GM12891 (cell line): Measurements from ENCODE around the gene EGFR.

Source experiments
- POLR2A ChIP-seq: IDR thresholded peaks from 2 replicates; pipeline ENCODE4 v1.6.1; 2011; ENCODE audit warnings: low read depth, low read length, control low read depth
- POLR2AphosphoS5 ChIP-seq: IDR thresholded peaks from 2 replicates; pipeline ENCODE4 v1.6.1; 2011; ENCODE audit warnings: low read depth, low read length, control low read depth
- POU2F2 ChIP-seq: IDR thresholded peaks from 2 replicates; pipeline ENCODE4 v1.6.1; 2011; ENCODE audit warnings: low read depth, mild to moderate bottlenecking, control low read depth, low read length, moderate library complexity
- SPI1 ChIP-seq: IDR thresholded peaks from 2 replicates; pipeline ENCODE4 v1.6.1; 2011; ENCODE audit warnings: low read depth, low read length, control low read depth
- TAF1 ChIP-seq: IDR thresholded peaks from 2 replicates; pipeline ENCODE4 v1.6.1; 2011; ENCODE audit warnings: low read depth, low read length, control low read depth

DNA sequence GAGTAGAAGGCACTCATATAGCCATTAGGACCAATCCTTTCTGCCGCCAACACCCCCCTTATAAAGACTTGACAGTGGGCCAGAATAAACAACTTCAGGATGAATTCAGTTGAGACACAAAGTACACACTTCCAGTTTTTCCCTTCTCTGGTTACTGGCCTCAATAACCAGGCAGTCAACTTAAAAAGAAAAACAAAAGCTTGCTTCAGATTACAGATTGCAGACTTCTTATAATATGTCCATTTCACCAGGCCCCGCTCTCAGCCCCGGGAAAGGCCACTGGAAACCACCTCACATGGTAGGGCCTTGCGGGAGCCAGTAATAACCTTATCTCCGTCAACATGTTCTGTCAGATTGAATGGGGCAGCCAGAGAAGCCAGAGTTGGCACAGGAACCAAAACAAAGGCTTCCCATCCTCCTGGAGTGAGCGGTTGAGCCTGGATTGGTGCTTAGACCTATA is 108.8 kb downstream of the EGFR start:
- TF ChIP-seq POLR2AphosphoS5: no peak
- no peak for TF ChIP-seq POU2F2
- TF ChIP-seq POLR2A: no peak
- TF ChIP-seq TAF1: no peak
- no peak for TF ChIP-seq SPI1
